HG03103 (cell line): ENCODE data around the gene TRIM10.

Experiments used
- ATAC-seq: cut with Tn5 transposase; IDR thresholded peaks from one replicate; pipeline ENCODE4 v1.9.1; 2021; ENCODE audit warnings: low read depth; ENCODE audit not compliant: unreplicated experiment

Gene TRIM10, protein sequence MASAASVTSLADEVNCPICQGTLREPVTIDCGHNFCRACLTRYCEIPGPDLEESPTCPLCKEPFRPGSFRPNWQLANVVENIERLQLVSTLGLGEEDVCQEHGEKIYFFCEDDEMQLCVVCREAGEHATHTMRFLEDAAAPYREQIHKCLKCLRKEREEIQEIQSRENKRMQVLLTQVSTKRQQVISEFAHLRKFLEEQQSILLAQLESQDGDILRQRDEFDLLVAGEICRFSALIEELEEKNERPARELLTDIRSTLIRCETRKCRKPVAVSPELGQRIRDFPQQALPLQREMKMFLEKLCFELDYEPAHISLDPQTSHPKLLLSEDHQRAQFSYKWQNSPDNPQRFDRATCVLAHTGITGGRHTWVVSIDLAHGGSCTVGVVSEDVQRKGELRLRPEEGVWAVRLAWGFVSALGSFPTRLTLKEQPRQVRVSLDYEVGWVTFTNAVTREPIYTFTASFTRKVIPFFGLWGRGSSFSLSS

DNA sequence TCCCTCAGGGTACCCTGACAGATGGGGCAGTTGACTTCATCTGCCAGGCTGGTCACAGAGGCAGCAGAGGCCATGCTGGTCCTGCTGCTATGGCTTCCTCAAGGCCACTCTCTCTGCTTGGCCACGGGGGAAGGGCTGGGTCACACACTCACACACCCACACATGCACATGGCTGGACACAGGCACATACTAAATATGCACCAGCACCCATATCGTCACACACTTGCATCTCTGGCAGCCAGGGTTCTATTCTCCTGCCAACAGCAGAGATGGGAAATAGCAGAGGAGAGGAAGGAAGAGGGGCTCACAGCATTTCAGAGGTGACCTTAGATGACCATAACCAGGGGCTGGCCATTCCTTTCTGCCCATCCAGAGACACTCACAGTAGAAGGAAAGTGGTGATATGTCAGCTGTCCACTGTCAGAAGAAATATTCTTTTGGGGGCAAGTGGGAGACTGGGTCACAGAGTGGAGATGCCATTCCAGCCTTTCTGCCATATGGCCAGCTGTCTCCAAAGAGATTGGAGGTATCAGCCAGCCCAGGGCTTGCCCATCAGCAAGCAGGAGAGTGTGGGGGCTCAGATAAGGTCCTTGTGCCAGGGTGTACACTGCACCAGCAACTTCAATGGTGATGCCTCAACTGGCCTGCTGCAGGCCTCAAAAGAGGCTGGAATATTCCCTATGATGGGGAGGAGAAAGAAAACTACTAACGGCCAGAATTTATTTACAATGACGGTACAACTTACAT is at the start of gene TRIM10:
TRIM10 (minus strand) TSS at position 427 of the 747 bp plus-strand sequence; CDS start at position 74, 353 bp downstream.
- no peak for ATAC-seq

GRCh38 chr6:30207619-30208295 is 46.7 kb upstream of the TRIM10 start:
- no peak for ATAC-seq

DNA sequence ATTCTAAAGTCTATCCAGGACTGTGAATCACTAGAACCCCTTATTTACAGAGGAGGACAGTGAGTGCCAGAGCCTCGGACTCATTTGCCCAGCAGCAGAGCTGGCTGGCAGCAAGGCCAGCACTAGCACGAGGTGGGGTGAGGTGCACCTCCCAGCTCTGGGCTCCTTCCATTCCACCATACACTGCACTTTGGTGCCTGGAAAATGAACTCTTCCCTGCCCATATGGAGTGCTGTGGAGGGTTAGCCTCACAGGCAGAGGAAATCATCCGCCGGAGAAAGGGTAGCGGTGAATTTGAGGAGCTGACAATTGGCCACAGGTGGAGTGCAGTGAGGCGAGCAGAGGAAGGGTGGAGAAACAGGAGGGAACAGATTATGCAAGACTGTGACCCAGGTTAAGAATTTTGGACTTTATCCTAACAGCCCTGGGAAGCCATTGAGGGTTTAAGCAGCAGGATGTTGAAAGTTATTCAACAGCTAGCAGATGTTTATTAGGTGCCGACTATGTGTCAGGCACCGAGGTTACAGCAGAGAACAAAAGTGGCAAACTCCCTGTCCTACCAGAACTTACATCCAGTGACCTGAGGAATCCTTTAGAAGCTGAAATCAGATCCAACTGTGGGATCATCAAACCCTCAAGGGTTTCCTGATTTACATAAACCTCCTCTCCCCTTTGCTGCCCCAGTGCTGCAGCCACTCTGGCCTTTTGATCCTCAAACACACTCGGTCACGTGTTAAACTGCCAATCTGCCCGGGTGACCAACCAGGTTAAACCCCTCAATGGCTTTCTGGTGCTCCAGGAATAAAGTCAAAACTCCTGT is 46.0 kb upstream of the TRIM10 start:
- ATAC-seq, result no peak

DNA sequence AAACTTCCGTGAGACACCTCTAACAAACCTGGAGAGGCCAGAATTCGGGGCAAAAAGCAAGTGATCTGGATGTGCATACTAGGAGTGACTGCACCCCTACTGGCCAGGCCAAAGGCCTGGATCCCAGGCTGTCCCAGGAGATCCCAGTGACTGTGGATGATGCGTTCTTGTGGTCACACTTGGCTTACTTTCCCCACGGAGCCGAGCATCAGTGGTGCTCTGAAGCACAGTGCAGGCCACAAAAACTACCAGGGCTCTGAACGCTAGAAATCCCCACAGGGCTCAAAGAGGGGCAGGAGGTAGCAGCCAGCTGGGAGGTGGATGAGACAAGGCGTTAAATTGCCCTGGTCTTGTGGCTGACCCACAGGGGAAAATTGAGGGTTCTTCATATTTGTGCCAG is 45.1 kb upstream of the TRIM10 start:
- no peak for ATAC-seq

- no peak for ATAC-seq
Observed at GRCh38 chr6:30204116-30204515, 43.1 kb upstream of the TRIM10 start.

GRCh38 chr6:30202366-30202765 is 41.4 kb upstream of the TRIM10 start:
- no peak for ATAC-seq

DNA sequence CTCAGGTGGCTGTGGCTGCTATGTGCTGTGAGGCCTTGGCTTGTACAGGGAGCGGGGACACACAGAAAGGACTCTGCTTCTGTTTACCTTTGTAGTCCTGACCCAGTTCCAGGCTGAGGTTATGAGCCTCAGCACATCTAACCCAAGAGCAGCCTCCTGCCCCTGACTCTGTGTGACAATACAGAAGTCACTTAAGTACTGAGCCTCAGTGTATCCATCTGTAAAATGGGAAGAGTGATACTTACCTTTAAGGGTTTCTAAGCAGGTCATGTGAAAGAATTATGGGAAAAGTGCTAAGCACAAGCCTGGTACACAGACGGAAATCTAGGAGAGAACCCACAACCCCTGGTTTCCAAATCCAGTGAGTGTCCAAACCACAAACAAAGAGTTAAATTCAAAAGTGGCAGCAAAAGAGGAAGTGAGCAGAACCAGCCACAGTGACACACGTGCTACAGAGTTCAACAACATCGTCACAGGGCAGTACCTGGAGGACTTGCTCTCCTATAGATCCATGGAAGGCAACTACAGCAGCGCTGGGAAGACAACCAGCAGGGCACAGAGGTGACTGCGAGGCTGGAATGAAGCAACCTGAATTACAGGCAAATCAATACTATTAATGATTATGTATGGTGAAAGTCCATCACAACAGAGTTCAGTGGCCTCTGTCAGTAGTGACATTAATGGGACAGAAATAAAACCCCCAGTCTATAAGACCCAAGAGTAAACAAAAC is 39.7 kb upstream of the TRIM10 start:
- ATAC-seq, result no peak

- no peak for ATAC-seq
Observed at GRCh38 chr6:30198166-30199084, 37.4 kb upstream of the TRIM10 start.

DNA sequence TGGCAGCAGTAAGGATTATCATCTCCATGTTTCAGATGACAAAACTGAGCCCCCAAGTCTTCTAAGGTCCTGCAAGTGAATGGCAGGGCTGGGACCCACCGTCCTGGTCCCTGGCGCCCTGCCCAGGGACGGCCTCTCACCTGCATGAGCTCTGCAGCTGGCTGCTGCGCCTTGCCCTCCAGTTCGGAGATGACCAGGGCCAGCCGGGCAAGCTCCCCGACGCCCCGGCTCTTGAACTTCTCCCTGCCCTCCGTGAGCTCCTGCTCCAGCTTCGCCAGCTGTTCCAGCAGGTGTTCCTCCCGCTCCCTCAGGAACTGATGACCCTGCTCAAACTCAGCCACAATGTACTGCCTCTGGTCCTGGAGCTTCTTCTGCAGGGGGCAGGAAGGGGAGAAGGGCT is 35.4 kb upstream of the TRIM10 start:
- ATAC-seq, result no peak

GRCh38 chr6:30195951-30196350 is 34.9 kb upstream of the TRIM10 start:
- no peak for ATAC-seq

- ATAC-seq, result no peak
Observed at GRCh38 chr6:30194797-30195690, 34.0 kb upstream of the TRIM10 start.

GRCh38 chr6:30192076-30192475 is 31.1 kb upstream of the TRIM10 start:
- no peak for ATAC-seq

- no peak for ATAC-seq
Observed at GRCh38 chr6:30188541-30188940, 27.5 kb upstream of the TRIM10 start.

DNA sequence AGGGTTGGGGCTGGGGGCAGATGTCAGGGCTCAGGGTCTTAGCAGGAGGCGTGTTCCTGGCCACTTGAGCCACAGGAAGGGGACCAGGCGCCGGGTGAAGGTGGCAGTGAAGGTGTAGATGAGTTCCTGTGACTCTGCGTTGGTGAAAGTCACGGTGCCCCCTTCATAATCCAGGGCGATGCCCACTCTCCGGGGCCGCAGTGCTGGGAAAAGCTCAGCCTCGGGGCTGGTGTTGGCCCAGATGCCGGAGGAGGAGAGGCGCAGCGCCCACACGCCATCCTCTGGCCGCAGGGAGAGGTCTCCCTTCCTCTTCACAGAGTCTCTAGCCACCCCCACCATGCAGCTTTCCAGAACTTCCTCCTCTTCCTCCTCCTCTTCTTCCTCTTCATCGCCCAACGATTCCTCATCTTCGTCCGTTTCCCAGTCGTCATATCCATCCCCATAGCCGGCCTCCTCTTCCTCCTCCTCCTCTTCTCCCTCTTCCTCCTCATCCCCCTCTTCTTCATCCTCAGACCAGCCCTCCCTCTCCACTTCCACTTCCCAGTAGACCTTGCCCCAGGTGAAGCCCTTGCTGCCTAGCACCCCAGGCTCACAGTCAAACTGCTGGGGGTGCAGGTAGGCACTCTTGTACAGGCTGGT is 25.0 kb upstream of the TRIM10 start:
- ATAC-seq, result no peak

- ATAC-seq, result no peak
Observed at GRCh38 chr6:30184417-30185031, 23.5 kb upstream of the TRIM10 start.

DNA sequence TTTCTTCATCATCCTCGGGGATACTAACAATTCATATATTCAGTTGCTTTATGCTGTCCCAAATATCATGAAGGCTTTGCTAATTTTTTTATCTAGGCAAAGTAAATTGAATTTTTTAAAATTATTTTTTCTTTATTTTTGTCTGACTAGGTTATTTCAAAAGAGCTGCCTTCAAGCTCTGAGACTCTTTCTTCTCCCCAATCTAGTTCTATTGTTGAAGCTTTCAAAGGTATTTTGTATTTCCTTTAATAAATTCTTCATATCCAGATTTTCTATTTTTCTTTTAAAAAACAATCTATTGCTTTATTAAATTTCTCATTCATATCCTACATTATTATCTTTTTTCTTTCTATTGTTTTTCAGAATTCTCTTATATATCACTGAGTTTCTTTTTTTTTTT is 19.1 kb upstream of the TRIM10 start:
- ATAC-seq, result no peak

- no peak for ATAC-seq
Observed at GRCh38 chr6:30178837-30179236, 17.8 kb upstream of the TRIM10 start.
